Neural cell (in vitro differentiated cells): ENCODE data around the gene MSI2. TPM values are rescaled to one million over a fixed set of nuclear protein-coding genes. Genes with fewer than 3 reads are reported as not detected.

Experiments used
- H2AFZ ChIP-seq: fragments of 200-600, 300-800 bp; sonication (generic), shearing (Covaris generic); 2 replicates; pipeline ENCODE4 v1.6.0; 2014; ENCODE audit warnings: low read depth, mild to moderate bottlenecking, antibody characterized with exemption, low read length, moderate library complexity
- H3F3A ChIP-seq: fragments of 200-600 bp; shearing (Covaris generic); 2 replicates; pipeline ENCODE4 v1.6.1; 2016; ENCODE audit warnings: mild to moderate bottlenecking, moderate library complexity, mixed read lengths, antibody characterized with exemption, low read length; ENCODE audit not compliant: insufficient read depth, poor library complexity, severe bottlenecking
- H3K27ac ChIP-seq: fragments of 200-600, 300-800 bp; sonication (generic), shearing (Covaris generic); 2 replicates; pipeline ENCODE4 v1.5.1; 2014; ENCODE audit warnings: mild to moderate bottlenecking, low read length, moderate library complexity
- H3K27me3 ChIP-seq: fragments of 300-800, 200-600 bp; sonication (generic), shearing (Covaris generic); 2 replicates; pipeline ENCODE4 v1.6.0; 2014; ENCODE audit warnings: mild to moderate bottlenecking, low read depth, low read length, moderate library complexity; ENCODE audit not compliant: insufficient read depth
- H3K36me3 ChIP-seq: fragments of 300-800, 200-600 bp; sonication (generic), shearing (Covaris generic); 2 replicates; pipeline ENCODE4 v1.5.1; 2014; ENCODE audit warnings: mild to moderate bottlenecking, antibody characterized with exemption, low read length, moderate library complexity; ENCODE audit not compliant: insufficient read depth
- H3K4me2 ChIP-seq: fragments of 300-800, 200-600 bp; sonication (generic), shearing (Covaris generic); 2 replicates; pipeline ENCODE4 v1.6.0; 2014; ENCODE audit warnings: mild to moderate bottlenecking, low read length
- H3K4me3 ChIP-seq: fragments of 300-800, 200-600 bp; sonication (generic), shearing (Covaris generic); 2 replicates; pipeline ENCODE4 v1.5.1; 2014; ENCODE audit warnings: mild to moderate bottlenecking, low read length, moderate library complexity
- H3K79me2 ChIP-seq: fragments of 200-600 bp; shearing (Covaris generic); replicated peaks from 2 replicates; pipeline ENCODE4 v1.6.0; 2014; ENCODE audit warnings: mild to moderate bottlenecking, low read length, moderate library complexity; ENCODE audit not compliant: insufficient read depth
- H3K9ac ChIP-seq: fragments of 300-800, 200-600 bp; sonication (generic), shearing (Covaris generic); 2 replicates; pipeline ENCODE4 v1.6.1; 2016; ENCODE audit warnings: mild to moderate bottlenecking, low read length, mixed read lengths
- H3K9me2 ChIP-seq: fragments of 200-600 bp; shearing (Covaris generic); 2 replicates; pipeline ENCODE4 v1.6.1; 2016; ENCODE audit warnings: mild to moderate bottlenecking, low read length, mixed read lengths; ENCODE audit not compliant: insufficient read depth
- H3K9me3 ChIP-seq: fragments of 200-600, 300-800 bp; sonication (generic), shearing (Covaris generic); 2 replicates; pipeline ENCODE4 v1.6.1; 2016; ENCODE audit warnings: mild to moderate bottlenecking, mixed run types, low read length, moderate library complexity, mixed read lengths
- H4K20me1 ChIP-seq: fragments of 200-600 bp; shearing (Covaris generic); 2 replicates; pipeline ENCODE4 v1.6.1; 2016; ENCODE audit warnings: mild to moderate bottlenecking, mixed run types; ENCODE audit not compliant: insufficient read depth
- EP300 ChIP-seq: fragments of 450-650 bp; conservative IDR thresholded peaks from 2 replicates; pipeline ENCODE4 v1.6.1; 2014; ENCODE audit warnings: antibody characterized with exemption, mild to moderate bottlenecking, moderate library complexity; ENCODE audit not compliant: poor library complexity, severe bottlenecking
- EZH2 ChIP-seq: fragments of 200-600, 300-800 bp; shearing (Covaris generic), sonication (generic); IDR thresholded peaks from 2 replicates; pipeline ENCODE4 v1.6.1; 2014; ENCODE audit warnings: antibody characterized with exemption, low read length, borderline replicate concordance, mild to moderate bottlenecking; ENCODE audit not compliant: insufficient read depth, poor library complexity, severe bottlenecking
- MXI1 ChIP-seq: fragments of 450-650 bp; conservative IDR thresholded peaks from 2 replicates; pipeline ENCODE4 v1.6.1; 2014; ENCODE audit warnings: antibody characterized with exemption, mild to moderate bottlenecking; ENCODE audit not compliant: poor library complexity, severe bottlenecking
- POLR2AphosphoS5 ChIP-seq: IDR thresholded peaks from 2 replicates; pipeline ENCODE4 v1.6.1; 2012
- RAD21 ChIP-seq: fragments of 450-650 bp; conservative IDR thresholded peaks from 2 replicates; pipeline ENCODE4 v1.6.1; 2014; ENCODE audit warnings: antibody characterized with exemption, mild to moderate bottlenecking, moderate library complexity
- SMC3 ChIP-seq: fragments of 450-650 bp; conservative IDR thresholded peaks from 2 replicates; pipeline ENCODE4 v1.6.1; 2014; ENCODE audit warnings: antibody characterized with exemption, mild to moderate bottlenecking, moderate library complexity; ENCODE audit not compliant: poor library complexity
- TAF1 ChIP-seq: IDR thresholded peaks from 2 replicates; pipeline ENCODE4 v1.6.1; 2012; ENCODE audit warnings: low read depth
- polyA plus RNA-seq: library from polyadenylated mRNA; depleted of rRNA; stranded (reverse); fragments of >200 nt; gene quantifications from 2 replicates; pipeline ENCODE4 v1.2.3, GENCODE V29; 2014
- TF ChIP-seq, protein P1 (sequence below): IDR thresholded peaks from 2 replicates; pipeline ENCODE4 v1.6.1; 2012; ENCODE audit warnings: borderline replicate concordance
- TF ChIP-seq, protein P2 (sequence below): fragments of 450-650 bp; IDR thresholded peaks from 2 replicates; pipeline ENCODE4 v1.5.1; 2014; ENCODE audit warnings: antibody characterized with exemption, mild to moderate bottlenecking, moderate library complexity; ENCODE audit not compliant: poor library complexity, severe bottlenecking

The MSI2 gene
- polyA plus RNA-seq, 1 donor from 2014 or later: 61.4 TPM

DNA sequence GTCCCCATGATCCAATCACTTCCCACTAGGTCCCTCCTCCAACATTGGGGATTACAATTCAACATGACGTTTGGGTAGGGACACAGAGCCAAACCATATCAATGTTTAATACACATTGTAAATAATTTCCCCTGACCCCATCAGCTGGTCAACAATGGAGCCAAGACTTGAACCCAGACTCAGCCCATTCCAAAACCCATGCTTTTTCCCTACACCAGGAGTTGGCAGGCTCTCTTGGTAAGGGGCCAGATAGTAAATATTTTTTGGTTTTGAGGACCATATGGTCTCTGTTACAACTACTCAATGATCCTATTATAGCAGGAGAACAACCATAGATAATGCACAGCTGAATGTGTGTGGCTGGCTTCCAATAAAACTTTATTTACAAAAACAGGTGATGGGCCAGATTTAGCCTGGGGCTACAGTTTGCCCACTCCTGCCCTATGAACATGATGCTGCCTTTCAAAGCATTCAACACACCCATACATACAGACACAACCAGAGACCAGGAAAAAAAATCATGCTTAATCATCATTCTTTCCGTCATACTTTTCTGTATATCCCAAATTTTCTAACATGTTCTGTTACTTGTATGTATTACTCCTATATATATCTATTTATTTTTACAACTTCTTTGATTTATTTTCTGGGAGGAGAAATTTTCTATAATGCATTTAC is 22.1 kb upstream of the MSI2 start:
- Histone ChIP-seq H3K27ac (no peak overlapping the region), H3F3A (no peaks in the 10 kb centered on the region), H3K9me3 (no peaks in the 10 kb centered on the region), H3K79me2 (no peaks in the 10 kb centered on the region), H3K4me2 (no peak overlapping the region), H3K9me2 (no peaks in the 10 kb centered on the region), H3K27me3 (no peaks in the 10 kb centered on the region), H4K20me1 (no peaks in the 10 kb centered on the region), H3K36me3 (no peaks in the 10 kb centered on the region), H3K4me3 (no peak overlapping the region), H3K9ac (no peak overlapping the region), H2AFZ (no peak overlapping the region)
- TF ChIP-seq RAD21: no peak

DNA sequence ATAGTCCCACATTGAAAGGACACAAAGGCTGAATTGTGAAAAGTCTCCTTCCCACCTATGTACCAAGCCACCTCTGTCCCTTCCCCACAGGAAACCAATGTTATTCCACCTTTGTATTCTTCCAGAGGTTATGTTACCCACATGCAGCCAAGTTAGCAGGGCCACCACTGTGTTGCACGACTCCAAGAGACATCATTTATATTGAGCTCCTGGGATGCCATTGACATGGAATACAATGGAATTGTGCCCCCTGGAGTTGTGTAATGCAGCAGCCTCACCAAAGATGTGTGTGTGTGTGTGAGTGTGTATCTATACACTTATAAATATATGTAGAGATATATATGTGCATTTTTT is 21.6 kb upstream of the MSI2 start:
- no peaks in the 10 kb centered on the region for H3K79me2 ChIP-seq
- H3K9ac ChIP-seq: no peak overlapping the region
- no peak overlapping the region for H3K4me2 ChIP-seq
- no peaks in the 10 kb centered on the region for H3K9me3 ChIP-seq
- H3K27me3 ChIP-seq: no peaks in the 10 kb centered on the region
- no peaks in the 10 kb centered on the region for H3F3A ChIP-seq
- no peaks in the 10 kb centered on the region for H3K36me3 ChIP-seq
- no peak overlapping the region for H2AFZ ChIP-seq
- no peaks in the 10 kb centered on the region for H3K9me2 ChIP-seq
- TF ChIP-seq MXI1 (no peak), SMC3 (no peak), POLR2AphosphoS5 (no peak), EZH2 (no peak), RAD21 (no peak), TAF1 (no peak), EP300 (no peak)
- TF ChIP-seq, protein P1, sequence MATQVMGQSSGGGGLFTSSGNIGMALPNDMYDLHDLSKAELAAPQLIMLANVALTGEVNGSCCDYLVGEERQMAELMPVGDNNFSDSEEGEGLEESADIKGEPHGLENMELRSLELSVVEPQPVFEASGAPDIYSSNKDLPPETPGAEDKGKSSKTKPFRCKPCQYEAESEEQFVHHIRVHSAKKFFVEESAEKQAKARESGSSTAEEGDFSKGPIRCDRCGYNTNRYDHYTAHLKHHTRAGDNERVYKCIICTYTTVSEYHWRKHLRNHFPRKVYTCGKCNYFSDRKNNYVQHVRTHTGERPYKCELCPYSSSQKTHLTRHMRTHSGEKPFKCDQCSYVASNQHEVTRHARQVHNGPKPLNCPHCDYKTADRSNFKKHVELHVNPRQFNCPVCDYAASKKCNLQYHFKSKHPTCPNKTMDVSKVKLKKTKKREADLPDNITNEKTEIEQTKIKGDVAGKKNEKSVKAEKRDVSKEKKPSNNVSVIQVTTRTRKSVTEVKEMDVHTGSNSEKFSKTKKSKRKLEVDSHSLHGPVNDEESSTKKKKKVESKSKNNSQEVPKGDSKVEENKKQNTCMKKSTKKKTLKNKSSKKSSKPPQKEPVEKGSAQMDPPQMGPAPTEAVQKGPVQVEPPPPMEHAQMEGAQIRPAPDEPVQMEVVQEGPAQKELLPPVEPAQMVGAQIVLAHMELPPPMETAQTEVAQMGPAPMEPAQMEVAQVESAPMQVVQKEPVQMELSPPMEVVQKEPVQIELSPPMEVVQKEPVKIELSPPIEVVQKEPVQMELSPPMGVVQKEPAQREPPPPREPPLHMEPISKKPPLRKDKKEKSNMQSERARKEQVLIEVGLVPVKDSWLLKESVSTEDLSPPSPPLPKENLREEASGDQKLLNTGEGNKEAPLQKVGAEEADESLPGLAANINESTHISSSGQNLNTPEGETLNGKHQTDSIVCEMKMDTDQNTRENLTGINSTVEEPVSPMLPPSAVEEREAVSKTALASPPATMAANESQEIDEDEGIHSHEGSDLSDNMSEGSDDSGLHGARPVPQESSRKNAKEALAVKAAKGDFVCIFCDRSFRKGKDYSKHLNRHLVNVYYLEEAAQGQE: no peak
- TF ChIP-seq, protein P2, sequence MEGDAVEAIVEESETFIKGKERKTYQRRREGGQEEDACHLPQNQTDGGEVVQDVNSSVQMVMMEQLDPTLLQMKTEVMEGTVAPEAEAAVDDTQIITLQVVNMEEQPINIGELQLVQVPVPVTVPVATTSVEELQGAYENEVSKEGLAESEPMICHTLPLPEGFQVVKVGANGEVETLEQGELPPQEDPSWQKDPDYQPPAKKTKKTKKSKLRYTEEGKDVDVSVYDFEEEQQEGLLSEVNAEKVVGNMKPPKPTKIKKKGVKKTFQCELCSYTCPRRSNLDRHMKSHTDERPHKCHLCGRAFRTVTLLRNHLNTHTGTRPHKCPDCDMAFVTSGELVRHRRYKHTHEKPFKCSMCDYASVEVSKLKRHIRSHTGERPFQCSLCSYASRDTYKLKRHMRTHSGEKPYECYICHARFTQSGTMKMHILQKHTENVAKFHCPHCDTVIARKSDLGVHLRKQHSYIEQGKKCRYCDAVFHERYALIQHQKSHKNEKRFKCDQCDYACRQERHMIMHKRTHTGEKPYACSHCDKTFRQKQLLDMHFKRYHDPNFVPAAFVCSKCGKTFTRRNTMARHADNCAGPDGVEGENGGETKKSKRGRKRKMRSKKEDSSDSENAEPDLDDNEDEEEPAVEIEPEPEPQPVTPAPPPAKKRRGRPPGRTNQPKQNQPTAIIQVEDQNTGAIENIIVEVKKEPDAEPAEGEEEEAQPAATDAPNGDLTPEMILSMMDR: no peak
- H4K20me1 ChIP-seq: no peaks in the 10 kb centered on the region
- no peak overlapping the region for H3K27ac ChIP-seq
- H3K4me3 ChIP-seq: no peak overlapping the region

GRCh38 chr17:57235124-57235523 is 21.2 kb upstream of the MSI2 start:
- TF ChIP-seq SMC3 (no peak), EZH2 (no peak)
- TF ChIP-seq, protein P2: no peak
- H3F3A ChIP-seq: no peaks in the 10 kb centered on the region
- no peaks in the 10 kb centered on the region for H3K79me2 ChIP-seq
- no peak overlapping the region for H3K4me3 ChIP-seq
- no peaks in the 10 kb centered on the region for H3K9me2 ChIP-seq
- no peaks in the 10 kb centered on the region for H3K9me3 ChIP-seq
- no peaks in the 10 kb centered on the region for H3K36me3 ChIP-seq
- no peak overlapping the region for H3K9ac ChIP-seq
- no peak overlapping the region for H3K27ac ChIP-seq
- no peaks in the 10 kb centered on the region for H3K27me3 ChIP-seq
- no peak overlapping the region for H2AFZ ChIP-seq
- H3K4me2 ChIP-seq: no peak overlapping the region
- no peaks in the 10 kb centered on the region for H4K20me1 ChIP-seq
